Upper lobe of left lung (tissue), 4 donors: ENCODE data around the gene SEL1L2.

ENCODE experiments used
- POLR2AphosphoS5 ChIP-seq, 2 donors: sonication (generic); formaldehyde crosslinking; IDR thresholded peaks; one replicate each; pipeline ENCODE4 v1.5.1; 2017; ENCODE audit warnings: antibody characterized with exemption in 2 of 2
- TF ChIP-seq, protein P1 (sequence below), 6 experiments: fragments of 450-650 bp in 4 of 6; fragments of 200-600 bp in 2 of 6; sonication (generic) in 2 of 6; IDR thresholded peaks; one replicate each; pipeline ENCODE4 v1.5.1; 2016 to 2019; ENCODE audit warnings: antibody characterized with exemption in 6 of 6

DNA sequence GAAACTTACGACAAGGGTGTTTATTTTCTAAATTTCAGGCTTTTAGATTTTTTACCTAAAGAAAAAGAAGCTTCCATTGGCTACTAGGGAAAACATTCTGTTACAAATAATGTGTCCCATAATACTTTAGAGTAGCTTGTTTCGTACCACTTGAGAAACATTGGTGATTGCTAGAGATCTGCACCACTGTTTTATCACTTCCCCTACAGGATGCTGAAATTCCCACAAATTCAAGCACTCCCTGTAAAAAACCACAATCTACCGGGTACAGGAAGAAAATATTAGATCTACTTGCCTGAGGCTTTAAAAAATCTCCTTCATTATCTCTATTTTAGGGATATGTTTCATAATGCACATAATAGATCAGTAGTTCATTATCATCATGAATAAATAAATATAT, 29.9 kb downstream of the SEL1L2 start:
- no peak for TF ChIP-seq POLR2AphosphoS5 (IDR thresholded peaks at IDR 0.05)
- TF ChIP-seq, protein P1, sequence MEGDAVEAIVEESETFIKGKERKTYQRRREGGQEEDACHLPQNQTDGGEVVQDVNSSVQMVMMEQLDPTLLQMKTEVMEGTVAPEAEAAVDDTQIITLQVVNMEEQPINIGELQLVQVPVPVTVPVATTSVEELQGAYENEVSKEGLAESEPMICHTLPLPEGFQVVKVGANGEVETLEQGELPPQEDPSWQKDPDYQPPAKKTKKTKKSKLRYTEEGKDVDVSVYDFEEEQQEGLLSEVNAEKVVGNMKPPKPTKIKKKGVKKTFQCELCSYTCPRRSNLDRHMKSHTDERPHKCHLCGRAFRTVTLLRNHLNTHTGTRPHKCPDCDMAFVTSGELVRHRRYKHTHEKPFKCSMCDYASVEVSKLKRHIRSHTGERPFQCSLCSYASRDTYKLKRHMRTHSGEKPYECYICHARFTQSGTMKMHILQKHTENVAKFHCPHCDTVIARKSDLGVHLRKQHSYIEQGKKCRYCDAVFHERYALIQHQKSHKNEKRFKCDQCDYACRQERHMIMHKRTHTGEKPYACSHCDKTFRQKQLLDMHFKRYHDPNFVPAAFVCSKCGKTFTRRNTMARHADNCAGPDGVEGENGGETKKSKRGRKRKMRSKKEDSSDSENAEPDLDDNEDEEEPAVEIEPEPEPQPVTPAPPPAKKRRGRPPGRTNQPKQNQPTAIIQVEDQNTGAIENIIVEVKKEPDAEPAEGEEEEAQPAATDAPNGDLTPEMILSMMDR (IDR thresholded peaks at IDR 0.05) = no peak
